SK-N-MC (cell line): ENCODE results near the gene PRR14.

Experiments
- DNase-seq: peaks from one replicate; pipeline ENCODE4 v3.0.0-alpha.2; 2011; ENCODE audit warnings: low read depth, low spot score
- H3K27ac ChIP-seq: fragments of 200-600 bp; sonication (generic); 2 replicates; pipeline ENCODE4 v1.5.1; 2016; ENCODE audit warnings: mixed run types
- H3K36me3 ChIP-seq: fragments of 200-600 bp; sonication (generic); 2 replicates; pipeline ENCODE4 v1.6.1; 2017; ENCODE audit warnings: antibody characterized with exemption, low read length, mixed read lengths; ENCODE audit not compliant: insufficient read depth
- H3K4me3 ChIP-seq: fragments of 200-600 bp; sonication (generic); 2 replicates; pipeline ENCODE4 v1.5.1; 2016
- H3K9ac ChIP-seq: fragments of 200-600 bp; sonication (generic); 2 replicates; pipeline ENCODE4 v1.8.0; 2017; ENCODE audit warnings: mixed run types, mixed read lengths; ENCODE audit not compliant: insufficient read length
- H3K9me3 ChIP-seq: fragments of 200-600 bp; sonication (generic); 2 replicates; pipeline ENCODE4 v1.6.1; 2017; ENCODE audit warnings: low read depth, mild to moderate bottlenecking, antibody characterized with exemption, low read length, moderate library complexity, mixed read lengths
- EZH2 ChIP-seq: fragments of 200-600 bp; sonication (generic); IDR thresholded peaks from one replicate; pipeline ENCODE4 v1.6.1; 2017; ENCODE audit warnings: antibody characterized with exemption
- FOXP2 ChIP-seq: optimal IDR thresholded peaks from 2 replicates; pipeline ENCODE3; 2011; ENCODE audit warnings: mild to moderate bottlenecking, moderate library complexity; ENCODE audit not compliant: insufficient read depth; ENCODE audit errors: extremely low read length, control extremely low read depth
- POLR2AphosphoS5 ChIP-seq: IDR thresholded peaks from 2 replicates; pipeline ENCODE4 v1.6.1; 2012; ENCODE audit warnings: mild to moderate bottlenecking, low read depth, low read length, borderline replicate concordance

PRR14 gene

GRCh38 chr16:30609002-30609925, 41.5 kb upstream of the PRR14 start:
- no peak for DNase-seq
- TF ChIP-seq FOXP2 (no peak), EZH2 (no peak)

GRCh38 chr16:30609926-30610839, 40.6 kb upstream of the PRR14 start, which contains the start of gene ZNF689:
ZNF689 (minus strand) TSS chr16:30610389; CDS start chr16:30610041, 348 bp downstream.
- no peaks in the 10 kb centered on the region for H3K9me3 ChIP-seq
- peak within 1 kb of the TSS; percentile 96 for H3K4me3 ChIP-seq
- H3K27ac ChIP-seq, result peak within 1 kb of the TSS; percentile 90
- H3K36me3 ChIP-seq, result peaks cover 18% of the 10 kb centered on the region
- peak within 1 kb of the TSS; percentile 99 for H3K9ac ChIP-seq
- peak; percentile 73 for TF ChIP-seq POLR2AphosphoS5
- TF ChIP-seq FOXP2, result no peak
- TF ChIP-seq EZH2, result no peak
- peak; percentile 96 for DNase-seq

More at GRCh38 chr16:30609002-30609925, 41.5 kb upstream of the PRR14 start:
- Histone ChIP-seq H3K36me3 (peaks cover 27% of the 10 kb centered on the region), H3K9me3 (no peaks in the 10 kb centered on the region), H3K27ac (peak overlapping the region; percentile 90), H3K4me3 (peak overlapping the region; percentile 96), H3K9ac (peak overlapping the region; percentile 99)

- Histone ChIP-seq H3K9ac (no peak overlapping the region), H3K27ac (no peak overlapping the region), H3K4me3 (no peak overlapping the region), H3K36me3 (no peaks in the 10 kb centered on the region), H3K9me3 (no peaks in the 10 kb centered on the region)
- no peak for DNase-seq
- TF ChIP-seq FOXP2, result no peak
- TF ChIP-seq POLR2AphosphoS5, result no peak
- TF ChIP-seq EZH2, result no peak
These were observed 35.2 kb upstream of the PRR14 start for GRCh38 chr16:30615358-30616091.

GRCh38 chr16:30619202-30619601, 31.6 kb upstream of the PRR14 start:
- no peak for DNase-seq
- Histone ChIP-seq H3K9me3 (no peaks in the 10 kb centered on the region), H3K27ac (no peak overlapping the region), H3K4me3 (no peak overlapping the region), H3K36me3 (no peaks in the 10 kb centered on the region), H3K9ac (no peak overlapping the region)
- TF ChIP-seq FOXP2 (no peak), EZH2 (no peak), POLR2AphosphoS5 (no peak)

- no peak for TF ChIP-seq POLR2AphosphoS5
- TF ChIP-seq EZH2, result no peak
- no peak for TF ChIP-seq FOXP2
- Histone ChIP-seq H3K9ac (no peak overlapping the region), H3K4me3 (no peak overlapping the region), H3K27ac (no peak overlapping the region), H3K9me3 (no peaks in the 10 kb centered on the region), H3K36me3 (no peaks in the 10 kb centered on the region)
- no peak for DNase-seq
These were observed 31.1 kb upstream of the PRR14 start for GRCh38 chr16:30619638-30620037.

- H3K9ac ChIP-seq, result no peak overlapping the region
- TF ChIP-seq FOXP2, result no peak
- no peak for TF ChIP-seq EZH2
- TF ChIP-seq POLR2AphosphoS5, result no peak
- H3K36me3 ChIP-seq, result no peaks in the 10 kb centered on the region
- 0 out of 2 replicates have a peak overlapping the region, but pooled peaks have one; percentile 47 for H3K27ac ChIP-seq
- no peaks in the 10 kb centered on the region for H3K9me3 ChIP-seq
- no peak overlapping the region for H3K4me3 ChIP-seq
- no peak for DNase-seq
These were observed 30.6 kb upstream of the PRR14 start for GRCh38 chr16:30620169-30620568.

GRCh38 chr16:30621765-30622164, 29.0 kb upstream of the PRR14 start:
- Histone ChIP-seq H3K9me3 (no peaks in the 10 kb centered on the region), H3K27ac (peak overlapping the region; percentile 44; the same call in 1 of the 2 replicates), H3K4me3 (no peak overlapping the region), H3K9ac (no peak overlapping the region), H3K36me3 (no peaks in the 10 kb centered on the region)
- no peak for TF ChIP-seq FOXP2
- no peak for TF ChIP-seq EZH2
- TF ChIP-seq POLR2AphosphoS5, result no peak
- no peak for DNase-seq
